NK-92 (cell line): Measurements from ENCODE around the gene ABCA7.
A peak's percentile ranks its signal among the peaks of the same experiment; 100 is the strongest.

Source experiments
- DNase-seq: peaks from one replicate; lab custom pipeline; 2025; ENCODE audit not compliant: unreplicated experiment; lab: John Stamatoyannopoulos, UW

The ABCA7 gene

GRCh38 chr19:1102407-1103131, 62.7 kb downstream of the ABCA7 start:
- DNase-seq, result no peak

DNA sequence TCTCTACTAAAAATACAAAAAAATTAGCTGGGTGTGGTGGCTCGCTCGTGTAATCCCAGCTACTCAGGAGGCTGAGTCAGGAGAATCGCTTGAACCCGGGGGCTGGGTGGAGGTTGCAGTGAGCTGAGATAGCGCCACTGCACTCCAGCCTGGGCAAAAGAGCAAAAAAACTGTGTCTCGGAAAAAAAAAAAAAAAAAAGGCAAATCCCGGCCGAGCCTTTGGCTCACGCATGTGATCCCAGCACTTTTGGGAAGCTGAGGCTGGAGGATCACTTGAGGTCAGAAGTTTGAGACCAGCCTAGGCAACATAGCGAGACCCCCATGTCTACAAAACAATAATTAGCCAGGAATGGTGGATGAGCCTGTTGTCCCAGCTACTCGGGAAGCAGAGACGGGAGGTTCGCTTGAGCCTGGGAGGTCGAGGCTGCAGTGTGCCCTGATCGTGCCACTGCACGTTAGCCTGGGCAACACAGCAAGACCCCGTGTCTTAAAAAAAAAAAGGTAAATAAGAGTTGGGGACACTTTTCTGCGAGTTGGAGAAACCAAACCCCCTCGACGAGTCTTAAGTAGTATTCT, 63.3 kb downstream of the ABCA7 start:
- no peak for DNase-seq

GRCh38 chr19:1103708-1104310, 63.9 kb downstream of the ABCA7 start, which contains the start of gene GPX4:
Gene GPX4, plus strand, starts transcription at chr19:1103994. Its CDS starts 50 bp downstream, at chr19:1104044.
- peak; percentile 94 for DNase-seq

DNA sequence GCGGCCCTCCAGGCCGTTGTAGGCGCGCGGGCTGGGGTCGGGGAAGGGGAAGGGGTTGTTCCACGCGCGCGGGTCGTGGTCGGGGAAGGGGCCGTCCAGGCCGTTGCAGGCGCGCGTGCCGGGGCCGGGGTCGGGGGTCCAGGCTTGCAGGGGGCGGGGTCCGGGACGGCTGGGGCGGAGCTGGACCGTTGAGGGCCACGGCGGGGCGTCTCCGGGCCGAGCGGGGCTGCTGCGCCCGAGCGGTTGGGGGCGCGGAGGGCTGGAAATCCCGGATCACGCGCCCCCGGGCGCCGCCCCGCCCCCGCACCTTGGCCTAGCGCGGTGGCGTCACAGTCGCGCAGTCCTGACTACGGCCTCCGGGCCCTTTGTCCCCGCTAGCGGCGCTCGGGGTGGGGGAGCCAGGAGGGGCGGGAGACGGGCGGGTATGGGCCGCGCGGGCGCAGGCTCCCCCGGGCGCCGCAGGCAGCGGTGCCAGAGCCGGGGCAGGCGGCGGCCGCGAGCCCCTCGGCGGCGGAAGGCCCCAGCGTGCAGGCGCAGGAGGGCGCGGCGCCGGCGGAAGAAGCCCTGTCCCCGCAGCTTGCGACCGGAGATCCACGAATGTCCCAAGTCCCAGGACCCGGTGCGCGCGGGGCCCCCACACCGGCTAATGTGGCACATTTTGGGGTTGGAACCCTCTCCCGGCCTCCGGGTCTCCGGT, 64.6 kb downstream of the ABCA7 start:
- DNase-seq, result no peak

GRCh38 chr19:1105008-1105872, 65.3 kb downstream of the ABCA7 start:
- DNase-seq, result no peak

GRCh38 chr19:1105873-1106840, 66.2 kb downstream of the ABCA7 start:
- no peak for DNase-seq

- DNase-seq, result no peak
Observed at GRCh38 chr19:1106841-1107660, 67.1 kb downstream of the ABCA7 start.

DNA sequence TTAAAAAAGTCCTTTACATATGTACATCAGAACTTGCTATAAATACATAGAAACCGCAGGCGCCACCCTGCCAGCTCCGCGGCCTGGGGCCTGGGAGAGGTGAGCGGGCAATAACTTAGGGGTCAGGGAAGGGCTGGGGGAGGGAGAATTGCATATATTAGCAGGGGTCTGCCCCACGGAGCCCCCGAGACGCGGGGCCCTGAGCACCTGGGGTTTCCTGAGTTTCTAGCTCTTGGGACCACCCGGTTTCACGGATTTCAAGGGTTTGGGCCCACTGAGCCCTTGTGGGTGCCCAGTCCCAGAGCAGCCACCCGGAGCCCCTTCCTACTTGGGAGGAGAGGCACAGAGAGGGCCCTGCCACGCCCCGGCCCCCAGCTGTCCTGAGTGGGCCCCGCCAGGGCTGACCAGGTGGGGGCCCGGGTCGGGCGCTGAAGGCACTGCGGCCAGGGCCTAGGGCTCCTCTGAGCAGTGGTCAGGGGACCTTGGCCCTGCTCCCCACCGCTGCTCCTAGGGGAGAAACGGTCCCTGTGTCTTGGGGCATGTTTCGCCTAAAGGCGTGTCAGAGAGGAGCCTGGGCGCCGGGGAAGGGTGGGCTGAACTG, 67.9 kb downstream of the ABCA7 start:
- DNase-seq, result no peak

DNA sequence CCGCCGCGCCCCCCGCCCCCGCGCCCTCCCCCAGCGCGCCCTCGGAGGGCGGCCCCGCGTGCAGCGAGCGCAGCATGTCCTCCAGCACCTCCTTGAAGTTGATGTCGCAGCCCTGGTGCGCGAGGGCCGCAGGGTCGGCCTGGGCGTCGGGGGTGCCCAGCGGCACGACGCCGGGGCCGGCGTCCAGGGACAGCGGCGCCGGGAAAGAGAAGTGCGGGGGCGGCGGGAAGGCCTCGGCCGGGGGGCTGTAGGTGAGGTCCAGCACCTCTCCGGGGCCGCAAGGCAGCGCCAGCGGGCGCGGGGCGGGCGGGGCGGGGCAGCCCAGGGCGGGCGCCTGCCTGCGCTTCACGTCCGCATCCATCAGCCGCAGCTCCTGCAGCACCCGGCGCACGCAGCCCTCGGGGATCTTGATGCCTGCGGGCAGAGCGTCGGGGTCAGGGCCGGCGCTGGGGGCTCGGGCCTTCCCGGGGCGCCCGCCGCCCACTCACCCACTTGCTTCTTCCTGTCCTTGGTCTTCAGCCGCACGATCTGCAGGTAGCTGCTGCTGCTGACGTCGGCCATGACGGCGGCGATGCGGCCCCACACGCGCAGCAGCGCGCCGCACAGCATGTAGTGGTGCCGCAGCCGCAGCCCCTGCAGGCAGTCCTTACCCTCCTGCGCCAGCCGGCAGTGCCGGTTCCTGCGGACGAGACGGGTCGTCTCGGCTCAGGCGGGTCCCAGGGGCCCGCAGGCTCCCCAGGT, 68.6 kb downstream of the ABCA7 start:
- no peak for DNase-seq

GRCh38 chr19:1109032-1109551, 69.2 kb downstream of the ABCA7 start:
- DNase-seq, result no peak

DNA sequence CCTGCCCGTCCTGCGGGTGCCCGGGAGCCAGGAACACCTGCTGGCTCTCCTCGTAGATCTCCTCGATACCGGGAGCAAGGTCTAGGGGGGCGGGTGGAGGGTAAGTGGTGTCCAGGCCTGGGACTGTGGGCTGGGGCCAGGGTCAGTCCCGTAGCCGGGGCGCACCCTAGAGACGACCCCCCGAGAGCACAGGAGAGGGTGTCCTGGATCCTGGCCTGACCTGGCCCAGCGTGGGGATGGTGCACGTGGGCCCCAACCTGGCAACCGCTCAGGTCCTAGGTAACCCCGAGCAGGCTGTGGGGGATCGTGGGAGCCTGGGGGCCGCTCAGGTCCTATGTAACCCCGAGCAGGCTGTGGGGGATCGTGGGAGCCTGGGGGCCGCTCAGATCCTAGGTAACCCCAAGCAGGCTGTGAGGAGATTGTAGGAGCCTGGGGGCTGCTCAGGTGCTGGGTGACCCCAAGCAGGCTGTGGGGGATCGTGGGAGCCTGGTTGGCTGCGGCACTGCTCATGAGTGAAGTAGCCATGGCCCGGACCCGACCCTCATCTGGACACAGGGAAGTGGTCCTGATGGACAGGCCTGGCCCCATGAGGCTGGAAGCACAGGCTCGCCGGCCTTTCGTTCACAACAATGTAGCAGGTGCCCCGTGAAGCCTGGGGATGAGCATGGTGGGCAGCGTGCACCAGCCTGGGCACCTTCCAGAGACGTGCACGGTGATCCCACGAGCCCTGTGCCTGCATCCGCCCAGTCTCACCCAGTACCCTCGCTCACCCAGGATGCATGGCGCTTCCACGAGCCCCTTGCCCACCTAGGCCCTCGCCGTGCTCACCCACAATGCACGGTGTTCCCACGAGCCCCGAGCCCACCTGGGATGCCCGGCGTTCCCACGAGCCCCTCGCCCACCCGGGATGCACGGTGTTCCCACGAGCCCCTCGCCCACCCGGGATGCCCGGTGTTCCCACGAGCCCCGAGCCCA, 70.1 kb downstream of the ABCA7 start:
- DNase-seq, result no peak

DNA sequence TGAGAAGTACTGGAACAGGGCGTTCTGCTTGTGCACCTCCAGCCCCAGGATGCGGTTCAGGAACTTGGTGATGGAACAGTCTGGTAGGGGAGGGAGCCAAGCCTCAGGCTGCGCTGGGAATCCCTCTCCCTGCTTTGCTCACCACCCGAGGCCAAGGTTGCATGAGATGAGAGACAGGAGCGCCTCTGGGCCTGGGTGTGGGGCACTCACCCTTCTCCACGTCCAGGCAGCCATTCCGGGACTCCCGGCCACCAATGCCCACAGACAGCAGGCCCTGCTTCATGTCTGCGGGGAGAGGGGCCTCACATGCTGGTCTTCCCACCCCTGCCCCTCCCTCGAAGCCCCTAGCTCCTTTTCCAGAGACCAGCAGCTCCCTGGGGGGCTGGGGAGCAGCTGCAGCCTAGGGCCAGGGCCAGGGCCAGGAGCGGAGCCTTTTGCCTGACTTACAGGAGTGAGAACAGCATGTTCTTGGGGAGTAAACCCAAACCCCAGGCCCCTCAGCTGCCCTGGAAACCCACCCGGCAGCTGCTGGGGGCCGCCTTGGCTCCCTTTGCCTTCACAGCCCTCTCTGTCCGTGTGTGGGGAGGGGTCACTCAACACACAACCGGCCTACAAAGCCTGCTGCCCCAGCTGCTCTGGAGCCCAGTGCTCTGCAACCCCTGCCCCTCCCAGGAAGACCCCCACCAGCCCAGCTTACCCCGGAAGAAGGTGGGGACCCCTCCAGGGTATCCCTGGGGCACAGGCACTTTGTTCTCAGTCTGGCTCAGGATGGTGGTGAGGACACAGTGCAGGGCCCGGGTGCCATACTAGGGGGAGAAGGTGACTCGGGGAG, 71.1 kb downstream of the ABCA7 start:
- no peak for DNase-seq

- no peak for DNase-seq
Observed at GRCh38 chr19:1111641-1112267, 71.8 kb downstream of the ABCA7 start.

- no peak for DNase-seq
Observed at GRCh38 chr19:1112268-1113029, 72.5 kb downstream of the ABCA7 start.
